Smooth muscle cell (in vitro differentiated cells): ENCODE measurements around the gene SPON2. TPM values are rescaled to one million over a fixed set of nuclear protein-coding genes. Genes with fewer than 3 reads are reported as not detected.

Experiments
- DNase-seq: peaks from one replicate; lab custom pipeline; 2025; ENCODE audit not compliant: unreplicated experiment; lab: John Stamatoyannopoulos, UW
- H2AFZ ChIP-seq: fragments of 200-600 bp; sonication (generic); 2 replicates; pipeline ENCODE4 v1.6.0; 2016; ENCODE audit warnings: antibody characterized with exemption, low read depth, mild to moderate bottlenecking
- H3F3A ChIP-seq: fragments of 200-600 bp; sonication (generic); 2 replicates; pipeline ENCODE4 v1.6.0; 2017; ENCODE audit warnings: antibody characterized with exemption, low read depth
- H3K27ac ChIP-seq: fragments of 200-600 bp; sonication (generic); 2 replicates; pipeline ENCODE4 v1.5.1; 2016; ENCODE audit warnings: low read depth, mild to moderate bottlenecking
- H3K27me3 ChIP-seq: fragments of 200-600 bp; sonication (generic); 2 replicates; pipeline ENCODE4 v1.6.1; 2016; ENCODE audit warnings: low read depth, mild to moderate bottlenecking
- H3K36me3 ChIP-seq: fragments of 200-600 bp; sonication (generic); 2 replicates; pipeline ENCODE4 v1.5.1; 2016; ENCODE audit warnings: low read depth
- H3K4me1 ChIP-seq: fragments of 200-600 bp; sonication (generic); 2 replicates; pipeline ENCODE4 v1.5.1; 2016; ENCODE audit warnings: low read depth
- H3K4me2 ChIP-seq: fragments of 200-600 bp; sonication (generic); 2 replicates; pipeline ENCODE4 v1.6.0; 2016; ENCODE audit warnings: mild to moderate bottlenecking
- H3K4me3 ChIP-seq: fragments of 200-600 bp; sonication (generic); 2 replicates; pipeline ENCODE4 v1.5.1; 2016; ENCODE audit warnings: mild to moderate bottlenecking
- H3K79me2 ChIP-seq: fragments of 200-600 bp; sonication (generic); 2 replicates; pipeline ENCODE4 v1.6.0; 2016; ENCODE audit warnings: low read depth, mild to moderate bottlenecking
- H3K9ac ChIP-seq: fragments of 200-600 bp; sonication (generic); 2 replicates; pipeline ENCODE4 v1.6.0; 2016; ENCODE audit warnings: low read depth
- H3K9me3 ChIP-seq: fragments of 200-600 bp; sonication (generic); replicated peaks from 2 replicates; pipeline ENCODE4 v1.5.1; 2016; ENCODE audit warnings: low read depth
- H4K20me1 ChIP-seq: fragments of 200-600 bp; sonication (generic); 2 replicates; pipeline ENCODE4 v1.6.0; 2016; ENCODE audit warnings: low read depth
- CTCF ChIP-seq: fragments of 200-600 bp; sonication (generic); IDR thresholded peaks from 2 replicates; pipeline ENCODE4 v1.5.1; 2017; ENCODE audit warnings: borderline replicate concordance, mild to moderate bottlenecking, antibody characterized with exemption; ENCODE audit not compliant: insufficient read depth, poor library complexity, severe bottlenecking
- WGBS: methylation state at CpG from one replicate; pipeline ENCODE4 v1.1.7; 2016; ENCODE audit warnings: low lambda C conversion rate; 5-methylcytosine and 5-hydroxymethylcytosine counted together
- polyA plus RNA-seq: library from polyadenylated mRNA; unstranded; fragments of >200 nt; fragmentation: Nextera tagmentation; extraction: Ambion mirVana; gene quantifications from 2 replicates; pipeline ENCODE4 v1.2.1, GENCODE V29; 2016
- total RNA-seq: library from RNA; depleted of rRNA; stranded (reverse); fragments of >200 nt; gene quantifications from 2 replicates; pipeline ENCODE4 v1.2.3, GENCODE V29; 2014

The SPON2 gene
- total and polyA plus RNA-seq, 2 experiments from 2014 or later, result 171 to 427 TPM

DNA sequence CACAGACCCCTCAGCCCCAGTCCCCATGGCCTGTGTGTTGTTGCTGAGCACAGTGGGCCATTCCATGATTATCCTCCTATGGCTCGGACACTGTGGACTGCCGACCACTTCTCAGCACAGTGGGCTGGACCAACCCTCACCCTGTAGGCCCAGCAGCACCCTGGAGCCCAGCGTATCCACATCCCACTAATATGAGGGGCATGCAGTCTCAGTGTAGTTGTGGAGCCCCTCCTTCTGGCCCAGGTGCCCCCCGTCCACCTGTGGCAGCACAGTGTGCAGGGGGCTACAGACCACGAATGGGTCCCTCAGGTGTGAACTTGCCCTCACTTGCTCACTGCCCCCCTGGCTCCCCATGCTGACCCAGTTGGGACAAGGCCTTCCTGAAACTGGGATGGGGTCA is 7.9 kb downstream of the SPON2 start:
- Histone ChIP-seq H3K4me1 (peaks cover 6% of the 10 kb centered on the region), H3K9ac (no peak overlapping the region), H3K4me3 (no peak overlapping the region), H2AFZ (no peak overlapping the region), H3F3A (no peaks in the 10 kb centered on the region), H3K4me2 (no peak overlapping the region), H3K36me3 (no peaks in the 10 kb centered on the region), H3K9me3 (no peaks in the 10 kb centered on the region), H3K27me3 (peaks cover 4% of the 10 kb centered on the region), H4K20me1 (peaks cover 30% of the 10 kb centered on the region), H3K27ac (no peak overlapping the region), H3K79me2 (no peaks in the 10 kb centered on the region)
- no peak for TF ChIP-seq CTCF
- 96% methylated on average over 5 of the region's 5 CpGs for whole genome bisulfite sequencing
- DNase-seq, result no peak

GRCh38 chr4:1164040-1164439 is 8.3 kb downstream of the SPON2 start:
- TF ChIP-seq CTCF, result no peak
- H3K79me2 ChIP-seq, result no peaks in the 10 kb centered on the region
- 92% methylated on average over 4 of the region's 4 CpGs for WGBS
- no peaks in the 10 kb centered on the region for H3K36me3 ChIP-seq
- peaks cover 6% of the 10 kb centered on the region for H3K4me1 ChIP-seq
- H3K27me3 ChIP-seq, result peaks cover 4% of the 10 kb centered on the region
- no peaks in the 10 kb centered on the region for H3K9me3 ChIP-seq
- H3K4me3 ChIP-seq, result no peak overlapping the region
- H3K4me2 ChIP-seq, result no peak overlapping the region
- H2AFZ ChIP-seq, result no peak overlapping the region
- H3K27ac ChIP-seq, result no peak overlapping the region
- H3F3A ChIP-seq, result no peaks in the 10 kb centered on the region
- no peak for DNase-seq
- no peak overlapping the region for H3K9ac ChIP-seq
- peaks cover 26% of the 10 kb centered on the region for H4K20me1 ChIP-seq

DNA sequence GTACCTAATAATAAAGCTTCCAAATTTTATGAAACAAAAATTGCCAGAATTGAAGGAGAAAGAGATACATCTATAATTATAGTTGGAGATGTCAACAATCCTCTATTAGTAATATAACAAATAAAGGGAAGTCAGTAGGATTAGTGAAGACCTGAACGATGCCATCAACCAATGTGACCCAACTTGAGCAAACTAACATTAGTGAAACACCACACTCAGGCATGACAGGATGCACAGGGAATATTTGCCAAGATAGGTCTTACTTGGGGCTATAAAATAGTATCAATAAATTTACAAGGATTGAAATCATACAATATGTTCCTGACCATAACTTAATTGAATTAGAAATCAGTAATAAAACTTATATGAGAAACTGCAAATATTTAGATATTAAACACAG is 12.0 kb downstream of the SPON2 start:
- WGBS, result 86% methylated on average over 1 of the region's 1 CpG
- Histone ChIP-seq H3K9me3 (no peaks in the 10 kb centered on the region), H3K4me2 (no peak overlapping the region)

More for the DNA sequence above, 12.0 kb downstream of the SPON2 start:
- TF ChIP-seq CTCF, result no peak
- Histone ChIP-seq H3K4me3 (no peak overlapping the region), H3K27me3 (peaks cover 4% of the 10 kb centered on the region), H3K79me2 (no peaks in the 10 kb centered on the region), H3K4me1 (no peaks in the 10 kb centered on the region), H3K36me3 (no peaks in the 10 kb centered on the region), H3K9ac (no peak overlapping the region), H3K27ac (no peak overlapping the region), H2AFZ (no peak overlapping the region), H4K20me1 (no peaks in the 10 kb centered on the region), H3F3A (no peaks in the 10 kb centered on the region)
- DNase-seq, result no peak
